Measurements from ENCODE around the gene GPD2.

DNA sequence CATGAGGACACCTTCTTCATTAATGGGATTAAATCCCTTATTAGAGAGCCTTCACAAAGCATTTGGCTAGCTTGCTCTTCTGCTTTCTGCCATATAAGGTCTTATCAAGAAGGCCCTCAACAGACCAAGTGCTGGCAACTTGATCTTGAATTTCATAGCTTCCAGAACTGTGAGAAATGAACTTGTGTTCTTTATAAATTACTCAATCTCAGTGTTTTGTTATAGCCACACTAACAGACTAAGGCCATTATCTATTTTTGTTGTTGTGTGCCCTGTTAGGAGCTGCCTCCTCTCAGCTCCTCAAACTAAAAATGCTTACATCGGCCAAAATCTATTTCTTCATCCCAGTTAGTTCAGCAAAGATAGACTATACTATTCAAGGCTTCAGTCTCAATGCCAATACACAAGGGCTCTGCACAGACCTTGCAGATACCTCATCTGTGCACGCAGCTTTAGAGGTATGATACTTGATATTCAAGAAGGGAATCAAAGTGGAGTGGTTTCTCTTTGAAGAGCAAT, 182.9 kb downstream of the GPD2 start:
- TF ChIP-seq CTCF (IDR thresholded peaks at IDR 0.05; ENCODE audit: borderline replicate concordance, extremely low read depth, low read length, poor library complexity, severe bottlenecking) (no peak), EZH2 (IDR thresholded peaks at IDR 0.05; ENCODE audit: borderline replicate concordance, low read depth, low read length, severe bottlenecking) (no peak)

Measured in DND-41 (cell line).